Measurements from ENCODE around the gene PANX2. TPM values are rescaled to one million over a fixed set of nuclear protein-coding genes. Genes with fewer than 3 reads are reported as not detected.

Gene PANX2
- total RNA-seq, 3 donors from 2014 or later: 1.1 to 2.9 (median 1.4) TPM

- DNase-seq (no peak), ATAC-seq (no peak)
- Mint-ChIP-seq H3K9me3 (no peaks in the 10 kb centered on the region), H3K4me1 (ENCODE audit: low read depth) (no peaks in the 10 kb centered on the region), H3K27me3 (ENCODE audit: low read depth) (no peaks in the 10 kb centered on the region), H3K4me3 (no peak overlapping the region), H3K36me3 (ENCODE audit: insufficient read depth) (peaks cover 21% of the 10 kb centered on the region)
Measured at GRCh38 chr22:50221410-50222300, 51.1 kb downstream of the PANX2 start.

- Mint-ChIP-seq H3K9me3 (no peaks in the 10 kb centered on the region), H3K36me3 (ENCODE audit: insufficient read depth) (peaks cover 21% of the 10 kb centered on the region), H3K27me3 (ENCODE audit: low read depth) (no peaks in the 10 kb centered on the region), H3K4me3 (no peak overlapping the region), H3K4me1 (ENCODE audit: low read depth) (no peaks in the 10 kb centered on the region)
- DNase-seq (no peak), ATAC-seq (no peak)
Measured at GRCh38 chr22:50222508-50222907, 52.0 kb downstream of the PANX2 start.

- Mint-ChIP-seq H3K36me3 (ENCODE audit: insufficient read depth) (peaks cover 21% of the 10 kb centered on the region), H3K4me1 (ENCODE audit: low read depth) (no peaks in the 10 kb centered on the region), H3K4me3 (no peak overlapping the region), H3K9me3 (no peaks in the 10 kb centered on the region), H3K27me3 (ENCODE audit: low read depth) (no peaks in the 10 kb centered on the region)
- ATAC-seq: no peak
- no peak for DNase-seq
Measured at GRCh38 chr22:50224071-50224470, 53.5 kb downstream of the PANX2 start.

- no peak for ATAC-seq
- H3K27me3 Mint-ChIP-seq (ENCODE audit: low read depth): no peaks in the 10 kb centered on the region
- H3K9me3 Mint-ChIP-seq: no peaks in the 10 kb centered on the region
- no peak for DNase-seq
- no peaks in the 10 kb centered on the region for H3K4me1 Mint-ChIP-seq (ENCODE audit: low read depth)
- peaks cover 25% of the 10 kb centered on the region for H3K36me3 Mint-ChIP-seq (ENCODE audit: insufficient read depth)
- H3K4me3 Mint-ChIP-seq: no peak overlapping the region
Measured at GRCh38 chr22:50225200-50225969, 54.9 kb downstream of the PANX2 start.

- DNase-seq (no peak), ATAC-seq (no peak)
- no peak overlapping the region for H3K4me3 Mint-ChIP-seq
- H3K36me3 Mint-ChIP-seq (ENCODE audit: insufficient read depth): peaks cover 23% of the 10 kb centered on the region
- no peaks in the 10 kb centered on the region for H3K27me3 Mint-ChIP-seq (ENCODE audit: low read depth)
- no peaks in the 10 kb centered on the region for H3K4me1 Mint-ChIP-seq (ENCODE audit: low read depth)
- no peaks in the 10 kb centered on the region for H3K9me3 Mint-ChIP-seq
Measured at GRCh38 chr22:50226063-50226874, 55.7 kb downstream of the PANX2 start.

- ATAC-seq (no peak), DNase-seq (no peak)
- Mint-ChIP-seq H3K4me3 (no peak overlapping the region), H3K4me1 (ENCODE audit: low read depth) (no peaks in the 10 kb centered on the region), H3K36me3 (ENCODE audit: insufficient read depth) (peaks cover 23% of the 10 kb centered on the region), H3K27me3 (ENCODE audit: low read depth) (no peaks in the 10 kb centered on the region), H3K9me3 (no peaks in the 10 kb centered on the region)
Measured at GRCh38 chr22:50226875-50227165, 56.3 kb downstream of the PANX2 start.

- no peak for DNase-seq
- no peaks in the 10 kb centered on the region for H3K27me3 Mint-ChIP-seq (ENCODE audit: low read depth)
- no peak for ATAC-seq
- no peaks in the 10 kb centered on the region for H3K9me3 Mint-ChIP-seq
- H3K4me3 Mint-ChIP-seq: no peak overlapping the region
- peaks cover 22% of the 10 kb centered on the region for H3K36me3 Mint-ChIP-seq (ENCODE audit: insufficient read depth)
- no peaks in the 10 kb centered on the region for H3K4me1 Mint-ChIP-seq (ENCODE audit: low read depth)
Measured at GRCh38 chr22:50227579-50228215, 57.2 kb downstream of the PANX2 start.

GRCh38 chr22:50228366-50228765, 57.8 kb downstream of the PANX2 start:
- ATAC-seq (no peak), DNase-seq (no peak)
- Mint-ChIP-seq H3K27me3 (ENCODE audit: low read depth) (no peaks in the 10 kb centered on the region), H3K36me3 (ENCODE audit: insufficient read depth) (peaks cover 17% of the 10 kb centered on the region), H3K4me1 (ENCODE audit: low read depth) (no peaks in the 10 kb centered on the region), H3K9me3 (no peaks in the 10 kb centered on the region), H3K4me3 (no peak overlapping the region)

GRCh38 chr22:50229370-50229769, 58.8 kb downstream of the PANX2 start:
- H3K9me3 Mint-ChIP-seq: no peaks in the 10 kb centered on the region
- H3K4me1 Mint-ChIP-seq (ENCODE audit: low read depth): no peaks in the 10 kb centered on the region
- no peak overlapping the region for H3K4me3 Mint-ChIP-seq
- no peaks in the 10 kb centered on the region for H3K27me3 Mint-ChIP-seq (ENCODE audit: low read depth)
- DNase-seq: no peak
- H3K36me3 Mint-ChIP-seq (ENCODE audit: insufficient read depth): peaks cover 13% of the 10 kb centered on the region
- no peak for ATAC-seq

Other genes with a start within 250 kb of the PANX2 start
- 100 to 1,000 TPM; 426 to 498 (median 461) TPM for gene PIM3, start 210.0 kb upstream of the PANX2 start, total RNA-seq
- under 1 TPM; 0.08 to 0.24 (median 0.13) TPM for gene IL17REL, start 158.0 kb upstream of the PANX2 start, total RNA-seq
- not detected for gene TTLL8, start 112.4 kb upstream of the PANX2 start, total RNA-seq
- under 1 TPM; 0.13 to 0.87 (median 0.38) TPM for gene MLC1, start 85.3 kb upstream of the PANX2 start, total RNA-seq
- not detected for gene MOV10L1, start 80.7 kb upstream of the PANX2 start, total RNA-seq
- gene TRABD, start 15.2 kb downstream of the PANX2 start, total RNA-seq: 10 to 100 TPM; 91.3 to 95.0 (median 93.4) TPM
- gene SELENOO, start 30.3 kb downstream of the PANX2 start, total RNA-seq: 10 to 100 TPM; 24.4 to 27.9 (median 26.9) TPM
- 10 to 100 TPM; 44.5 to 50.6 (median 48.3) TPM for gene TUBGCP6, start 74.3 kb downstream of the PANX2 start, total RNA-seq
- 10 to 100 TPM; 45.1 to 50.6 (median 48.2) TPM for gene HDAC10, start 80.5 kb downstream of the PANX2 start, total RNA-seq
- gene MAPK12, start 91.0 kb downstream of the PANX2 start, total RNA-seq: 1 to 10 TPM; 3.3 to 4.3 (median 3.9) TPM
- gene MAPK11, start 99.6 kb downstream of the PANX2 start, total RNA-seq: 10 to 100 TPM in 1 of 3 donors, 1 to 10 TPM in 2; 9.4 to 10.1 (median 9.8) TPM
- gene PLXNB2, start 136.9 kb downstream of the PANX2 start, total RNA-seq: 1 to 10 TPM; 4.0 to 4.8 (median 4.7) TPM
- gene DENND6B, start 156.3 kb downstream of the PANX2 start, total RNA-seq: 1 to 10 TPM; 1.0 to 1.6 (median 1.3) TPM
- gene PPP6R2, start 172.6 kb downstream of the PANX2 start, total RNA-seq: 10 to 100 TPM; 41.4 to 52.6 (median 43.3) TPM

All from activated T-cell treated with anti-CD3 and anti-CD28 coated beads, Interleukin-2, amount 50 U/mL, for 4 hours (primary cell).